GM10266 (cell line): Measurements from ENCODE around the gene DNAJC24.

Experiments used
- DNase-seq: peaks from one replicate; pipeline ENCODE4 v3.0.0; 2012; ENCODE audit errors: extremely low spot score
- TF ChIP-seq, protein P1 (sequence below): IDR thresholded peaks from 2 replicates; pipeline ENCODE4 v1.5.1; 2012; ENCODE audit warnings: mild to moderate bottlenecking, low read depth; ENCODE audit not compliant: control insufficient read depth, insufficient read depth; ENCODE audit errors: missing control alignments

Gene DNAJC24

DNA sequence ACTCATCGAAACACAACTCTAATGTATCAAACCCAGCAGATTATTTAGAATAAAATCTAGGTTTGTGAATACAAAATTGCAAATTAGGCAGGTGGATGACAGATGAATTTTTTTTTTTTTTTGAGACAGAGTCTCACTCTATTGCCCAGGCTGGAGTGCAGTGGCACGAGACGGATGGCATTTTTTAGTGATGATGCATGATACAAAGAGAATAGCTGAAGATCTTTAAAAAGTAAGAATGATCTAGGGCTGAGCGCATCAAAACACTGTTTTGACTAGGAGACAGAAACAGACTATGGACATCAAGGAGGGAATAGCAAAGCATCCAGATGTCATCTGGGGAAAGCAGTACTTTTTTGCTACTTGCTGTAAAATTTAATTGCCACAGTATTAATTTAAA, 76.0 kb downstream of the DNAJC24 start:
- no peak for DNase-seq

DNA sequence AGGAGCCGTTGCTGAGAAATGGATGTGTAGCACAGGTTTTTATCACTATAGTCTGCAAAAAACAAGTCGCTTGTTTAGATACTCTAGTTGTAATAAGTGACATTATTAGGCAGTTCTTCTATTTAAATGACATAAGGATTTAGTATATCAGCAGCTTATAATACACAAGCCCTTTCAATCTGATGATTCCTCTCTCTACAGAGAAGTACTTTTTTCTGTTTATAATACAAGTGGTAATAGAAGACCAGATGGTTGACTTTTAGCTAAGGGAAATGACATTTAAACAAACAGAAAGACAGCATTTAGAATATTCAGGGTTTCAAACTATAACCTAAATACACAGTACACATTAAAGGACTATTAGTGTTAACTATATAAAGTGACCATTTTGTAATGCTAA, 79.4 kb downstream of the DNAJC24 start:
- TF ChIP-seq, protein P1, sequence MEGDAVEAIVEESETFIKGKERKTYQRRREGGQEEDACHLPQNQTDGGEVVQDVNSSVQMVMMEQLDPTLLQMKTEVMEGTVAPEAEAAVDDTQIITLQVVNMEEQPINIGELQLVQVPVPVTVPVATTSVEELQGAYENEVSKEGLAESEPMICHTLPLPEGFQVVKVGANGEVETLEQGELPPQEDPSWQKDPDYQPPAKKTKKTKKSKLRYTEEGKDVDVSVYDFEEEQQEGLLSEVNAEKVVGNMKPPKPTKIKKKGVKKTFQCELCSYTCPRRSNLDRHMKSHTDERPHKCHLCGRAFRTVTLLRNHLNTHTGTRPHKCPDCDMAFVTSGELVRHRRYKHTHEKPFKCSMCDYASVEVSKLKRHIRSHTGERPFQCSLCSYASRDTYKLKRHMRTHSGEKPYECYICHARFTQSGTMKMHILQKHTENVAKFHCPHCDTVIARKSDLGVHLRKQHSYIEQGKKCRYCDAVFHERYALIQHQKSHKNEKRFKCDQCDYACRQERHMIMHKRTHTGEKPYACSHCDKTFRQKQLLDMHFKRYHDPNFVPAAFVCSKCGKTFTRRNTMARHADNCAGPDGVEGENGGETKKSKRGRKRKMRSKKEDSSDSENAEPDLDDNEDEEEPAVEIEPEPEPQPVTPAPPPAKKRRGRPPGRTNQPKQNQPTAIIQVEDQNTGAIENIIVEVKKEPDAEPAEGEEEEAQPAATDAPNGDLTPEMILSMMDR = no peak

More for the DNA sequence above, 76.0 kb downstream of the DNAJC24 start:
- TF ChIP-seq, protein P1 = no peak

DNA sequence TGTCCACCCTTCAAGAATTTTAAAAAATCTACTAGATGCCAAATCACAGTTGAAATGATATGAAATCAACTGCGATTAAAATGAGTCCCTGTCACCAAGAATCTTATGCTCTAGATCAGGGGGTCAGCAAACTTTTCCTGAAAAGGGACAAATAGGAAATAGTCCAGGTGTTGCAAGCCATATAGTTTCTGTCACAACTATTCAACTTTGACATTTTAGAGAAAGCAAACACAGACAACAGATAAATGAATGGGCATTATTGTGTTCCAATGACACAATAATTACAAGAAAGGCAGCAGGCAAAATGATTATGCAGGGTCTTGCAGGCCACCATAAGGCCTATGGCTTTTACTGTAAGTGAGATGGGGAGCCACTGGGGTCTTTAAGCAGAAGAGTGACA, 81.2 kb downstream of the DNAJC24 start:
- TF ChIP-seq, protein P1 = no peak
- no peak for DNase-seq

More for the DNA sequence above, 79.4 kb downstream of the DNAJC24 start:
- DNase-seq = no peak

DNA sequence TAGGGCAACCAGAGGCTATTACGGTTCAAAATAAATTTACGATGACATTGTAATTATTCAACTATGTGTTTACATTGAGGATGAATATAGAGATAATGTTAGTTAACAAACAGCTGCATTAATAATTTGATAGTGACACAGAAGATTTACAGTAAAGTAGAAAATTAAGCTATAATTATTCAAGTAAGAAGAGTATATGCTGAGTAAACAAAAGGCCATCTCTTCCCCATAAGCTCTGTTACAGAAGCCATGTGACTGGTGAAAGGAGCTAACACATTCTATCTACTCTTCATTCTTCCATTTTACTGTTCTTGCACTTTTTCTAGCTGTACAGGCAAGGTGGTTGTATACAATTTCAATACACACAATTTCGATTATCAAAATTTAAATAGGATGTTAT, 85.5 kb downstream of the DNAJC24 start:
- TF ChIP-seq, protein P1 = no peak
- DNase-seq = no peak

DNA sequence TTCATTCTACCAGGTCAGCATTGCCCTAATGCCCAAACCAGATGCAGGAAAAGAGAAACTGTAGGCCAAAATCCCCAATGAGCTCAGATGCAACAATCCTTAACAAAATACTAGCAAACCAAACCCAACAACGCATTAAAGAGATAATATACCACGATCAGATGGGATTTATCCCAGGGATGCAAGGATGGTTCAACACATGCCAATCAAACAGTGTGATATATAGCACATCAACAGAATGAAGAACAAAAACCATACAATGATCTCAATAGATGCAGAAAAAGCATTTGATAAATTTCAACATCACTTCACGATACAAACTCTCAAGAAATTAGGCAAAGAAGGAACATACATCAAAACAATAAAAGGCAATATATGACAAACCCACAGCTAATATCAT, 94.8 kb downstream of the DNAJC24 start:
- DNase-seq = no peak
- TF ChIP-seq, protein P1 = no peak

DNA sequence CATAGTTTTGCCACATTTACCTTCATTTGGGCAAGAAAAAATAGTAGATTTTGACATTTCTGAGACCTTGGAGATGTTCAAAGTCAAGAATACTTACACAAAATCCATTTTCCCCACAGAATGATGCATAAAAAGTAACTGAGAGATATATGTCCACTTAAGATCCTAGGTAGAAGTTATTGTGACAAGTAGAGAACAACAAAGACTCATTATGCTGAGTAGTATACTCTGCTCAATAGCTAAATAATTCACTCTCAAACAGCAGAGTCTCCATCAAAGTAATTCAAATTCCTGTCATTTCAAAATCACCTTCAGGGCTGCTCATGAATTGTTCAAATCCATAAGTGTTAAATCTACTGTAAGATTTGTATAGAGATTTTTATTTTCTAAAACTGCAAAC, 104.4 kb downstream of the DNAJC24 start:
- DNase-seq = no peak
- TF ChIP-seq, protein P1 = no peak

DNA sequence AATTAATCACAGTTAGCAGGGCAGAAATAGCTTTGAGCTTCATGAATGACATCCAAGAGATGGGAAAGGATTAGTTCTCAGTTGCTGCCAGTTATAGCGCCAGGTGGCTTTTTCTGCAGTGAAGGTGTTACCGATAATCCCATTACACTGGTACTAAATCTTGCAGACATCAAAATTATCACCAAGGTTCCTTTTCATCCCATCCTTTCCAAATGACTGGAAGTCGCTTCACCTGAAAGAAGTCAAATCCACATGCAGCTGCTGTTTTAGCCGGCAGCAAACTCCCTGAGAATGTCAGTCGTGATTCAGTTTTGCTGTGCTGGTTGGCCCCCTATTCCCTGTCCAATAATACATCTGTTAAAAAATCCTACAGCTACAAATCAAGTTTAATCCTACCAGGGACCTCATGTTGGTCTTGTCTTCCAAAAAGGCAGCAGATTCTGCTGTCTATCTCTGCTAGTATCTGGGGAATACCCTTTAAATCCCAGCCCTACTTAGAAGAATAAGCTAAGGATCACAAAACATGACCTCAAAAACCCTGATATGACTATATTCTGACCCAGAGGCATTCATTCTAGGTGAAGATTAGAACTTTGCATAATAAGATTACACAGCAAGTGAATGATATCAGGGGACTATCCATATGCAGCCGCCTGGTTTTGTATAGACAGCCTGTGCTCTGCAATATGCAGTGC, 108.0 kb downstream of the DNAJC24 start:
- DNase-seq = no peak
- TF ChIP-seq, protein P1 = no peak
